HL-60 (cell line): Measurements from ENCODE around the gene TCL1B.

Source experiments
- GABPA ChIP-seq: IDR thresholded peaks from 2 replicates; pipeline ENCODE4 v1.6.1; 2012; ENCODE audit warnings: low read depth
- POLR2AphosphoS5 ChIP-seq: IDR thresholded peaks from 2 replicates; pipeline ENCODE4 v1.6.1; 2012; ENCODE audit warnings: low read depth
- TF ChIP-seq, protein P1 (sequence below): IDR thresholded peaks from one replicate; pipeline ENCODE4 v1.5.1; 2011; ENCODE audit warnings: low read length, control low read depth, inconsistent platforms; ENCODE audit not compliant: insufficient read depth

DNA sequence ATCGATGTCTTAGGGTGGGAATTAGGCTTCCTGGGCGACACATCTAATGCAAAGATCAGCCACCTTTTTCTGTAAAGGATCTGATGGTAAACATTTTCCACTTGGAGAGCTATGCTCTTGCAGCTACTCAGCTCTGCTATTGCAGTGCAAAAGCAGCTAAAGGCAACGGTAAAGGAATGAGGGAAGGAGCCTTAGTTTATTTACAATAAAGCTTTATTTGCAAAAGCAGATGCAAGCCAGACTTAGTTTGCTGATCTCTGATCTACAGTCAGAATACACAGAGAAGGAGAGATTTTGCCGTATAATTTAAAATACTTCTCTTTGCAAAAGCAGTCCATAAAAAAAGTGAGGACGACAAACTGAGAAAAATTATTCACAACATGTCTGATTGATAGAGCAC lies 3.2 kb downstream of the TCL1B start:
- TF ChIP-seq, protein P1, sequence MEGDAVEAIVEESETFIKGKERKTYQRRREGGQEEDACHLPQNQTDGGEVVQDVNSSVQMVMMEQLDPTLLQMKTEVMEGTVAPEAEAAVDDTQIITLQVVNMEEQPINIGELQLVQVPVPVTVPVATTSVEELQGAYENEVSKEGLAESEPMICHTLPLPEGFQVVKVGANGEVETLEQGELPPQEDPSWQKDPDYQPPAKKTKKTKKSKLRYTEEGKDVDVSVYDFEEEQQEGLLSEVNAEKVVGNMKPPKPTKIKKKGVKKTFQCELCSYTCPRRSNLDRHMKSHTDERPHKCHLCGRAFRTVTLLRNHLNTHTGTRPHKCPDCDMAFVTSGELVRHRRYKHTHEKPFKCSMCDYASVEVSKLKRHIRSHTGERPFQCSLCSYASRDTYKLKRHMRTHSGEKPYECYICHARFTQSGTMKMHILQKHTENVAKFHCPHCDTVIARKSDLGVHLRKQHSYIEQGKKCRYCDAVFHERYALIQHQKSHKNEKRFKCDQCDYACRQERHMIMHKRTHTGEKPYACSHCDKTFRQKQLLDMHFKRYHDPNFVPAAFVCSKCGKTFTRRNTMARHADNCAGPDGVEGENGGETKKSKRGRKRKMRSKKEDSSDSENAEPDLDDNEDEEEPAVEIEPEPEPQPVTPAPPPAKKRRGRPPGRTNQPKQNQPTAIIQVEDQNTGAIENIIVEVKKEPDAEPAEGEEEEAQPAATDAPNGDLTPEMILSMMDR = no peak
- TF ChIP-seq POLR2AphosphoS5 = no peak
- TF ChIP-seq GABPA = no peak
